Osteocyte (in vitro differentiated cells): ENCODE measurements around the gene OR2T27. TPM values are rescaled to one million over a fixed set of nuclear protein-coding genes. Genes with fewer than 3 reads are reported as not detected.
"Not testable (repeated sequence)": the region's sequence is repeated elsewhere in the genome, so short reads cannot be mapped to it uniquely, and the experiment has no call there.

Experiments used
- DNase-seq: peaks from one replicate; pipeline ENCODE4 v3.0.0; 2021; ENCODE audit warnings: mixed read lengths; ENCODE audit not compliant: unreplicated experiment; ENCODE audit errors: extremely low spot score
- H3K27ac Mint-ChIP-seq: one replicate; pipeline ENCODE4 v1.8.0; 2021; ENCODE audit warnings: mild to moderate bottlenecking, mixed read lengths; ENCODE audit not compliant: unreplicated experiment
- H3K27me3 Mint-ChIP-seq: one replicate; pipeline ENCODE4 v1.8.0; 2021; ENCODE audit warnings: mixed read lengths; ENCODE audit not compliant: unreplicated experiment
- H3K36me3 Mint-ChIP-seq: one replicate; pipeline ENCODE4 v1.8.0; 2021; ENCODE audit warnings: mixed read lengths; ENCODE audit not compliant: unreplicated experiment
- H3K4me1 Mint-ChIP-seq: one replicate; pipeline ENCODE4 v1.8.0; 2021; ENCODE audit warnings: mixed read lengths; ENCODE audit not compliant: unreplicated experiment
- H3K4me3 Mint-ChIP-seq: one replicate; pipeline ENCODE4 v1.8.0; 2021; ENCODE audit warnings: mild to moderate bottlenecking, moderate library complexity, mixed read lengths; ENCODE audit not compliant: unreplicated experiment
- H3K9me3 Mint-ChIP-seq: one replicate; pipeline ENCODE4 v1.8.0; 2021; ENCODE audit warnings: mixed read lengths; ENCODE audit not compliant: unreplicated experiment
- CTCF ChIP-seq: fragments of 200-600 bp; sonication (generic); IDR thresholded peaks from 2 replicates; pipeline ENCODE4 v1.5.0; 2021; ENCODE audit warnings: antibody characterized with exemption, mild to moderate bottlenecking, moderate library complexity
- long read RNA-seq: library from polyadenylated mRNA; unstranded; transcript quantifications from one replicate; pipeline ENCODE4 v2.0.0, GENCODE V29; 2021
- total RNA-seq: library from RNA; stranded (reverse); gene quantifications from 2 replicates; pipeline ENCODE4 v1.2.1, GENCODE V29; 2021

The OR2T27 gene
- total RNA-seq: not detected in 2 replicates
- long read RNA-seq: 0 reads

DNA sequence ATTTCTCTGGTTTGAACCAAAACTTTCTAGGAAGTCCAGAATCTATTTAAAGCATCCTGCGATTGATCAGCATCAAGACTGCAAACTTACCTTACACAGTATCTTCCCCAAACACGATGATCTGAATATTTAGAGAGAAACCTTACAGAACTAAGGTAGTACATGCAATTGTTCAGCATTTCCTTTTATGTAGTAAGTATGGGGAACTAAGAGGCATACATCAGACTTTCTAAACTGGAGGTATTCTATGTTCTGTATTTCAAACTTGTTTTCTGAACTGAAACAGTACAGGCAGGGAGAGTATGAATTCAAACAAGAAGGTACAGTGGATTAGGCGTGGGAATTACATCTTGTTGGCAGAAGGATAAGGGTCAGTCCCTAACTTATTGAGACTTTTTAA lies at the start of gene OR2T27:
OR2T27 (minus strand) TSS at position 175 of the 400 bp plus-strand sequence. CDS start 4,644 bp downstream, outside the sequence.
- H3K9me3 Mint-ChIP-seq, H3K4me1 Mint-ChIP-seq, H3K27me3 Mint-ChIP-seq, DNase-seq, H3K27ac Mint-ChIP-seq, H3K36me3 Mint-ChIP-seq, H3K4me3 Mint-ChIP-seq: not testable (repeated sequence)

DNA sequence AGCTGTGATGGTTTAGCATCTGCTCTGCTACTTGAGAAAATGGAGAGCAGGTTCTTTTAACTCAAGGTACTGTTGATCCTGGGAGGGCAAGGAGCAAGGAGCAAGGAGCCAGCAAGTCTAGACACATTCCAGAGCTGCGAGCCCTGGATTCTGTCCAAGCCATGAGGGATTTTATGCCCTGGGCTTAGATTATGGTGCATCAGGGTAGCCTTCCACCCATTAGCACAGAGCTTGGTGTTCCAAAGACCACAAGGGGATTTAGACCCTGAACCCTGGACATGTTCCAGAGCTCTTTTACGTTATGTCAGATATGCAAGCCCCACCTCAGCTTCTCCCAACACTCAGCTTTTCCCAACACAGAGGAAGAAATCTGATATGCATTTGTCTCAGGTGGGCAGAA lies 49.3 kb upstream of the OR2T27 start:
- no peaks in the 10 kb centered on the region for H3K4me1 Mint-ChIP-seq
- H3K4me3 Mint-ChIP-seq: no peak overlapping the region
- TF ChIP-seq CTCF: no peak
- H3K36me3 Mint-ChIP-seq: no peaks in the 10 kb centered on the region
- no peaks in the 10 kb centered on the region for H3K27me3 Mint-ChIP-seq
- no peak for DNase-seq
- no peak overlapping the region for H3K27ac Mint-ChIP-seq
- H3K9me3 Mint-ChIP-seq: peaks cover 33% of the 10 kb centered on the region

DNA sequence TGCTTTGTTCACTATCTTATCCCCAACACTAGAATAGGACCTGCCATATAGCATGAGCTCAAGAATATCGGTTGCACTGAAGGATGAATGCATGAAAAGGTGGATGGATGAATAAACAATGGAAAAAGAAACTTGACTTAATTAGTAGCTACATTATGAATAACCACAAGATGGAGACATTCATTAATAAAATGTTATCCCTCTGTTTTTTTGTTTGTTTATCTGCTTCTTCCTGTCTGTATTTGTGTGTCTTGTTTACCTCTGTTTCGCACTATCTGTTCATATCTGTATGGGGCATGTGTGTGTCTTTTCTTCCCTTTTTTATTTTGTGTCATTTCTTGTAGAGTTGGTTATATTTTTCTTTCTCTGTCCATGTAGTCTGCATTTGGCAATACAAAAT lies 48.3 kb upstream of the OR2T27 start:
- no peaks in the 10 kb centered on the region for H3K4me1 Mint-ChIP-seq
- no peak for DNase-seq
- H3K27ac Mint-ChIP-seq: no peak overlapping the region
- TF ChIP-seq CTCF: no peak
- H3K4me3 Mint-ChIP-seq: no peak overlapping the region
- peaks cover 36% of the 10 kb centered on the region for H3K9me3 Mint-ChIP-seq
- H3K27me3 Mint-ChIP-seq: no peaks in the 10 kb centered on the region
- no peaks in the 10 kb centered on the region for H3K36me3 Mint-ChIP-seq

GRCh38 chr1:248702714-248703113 lies 47.4 kb upstream of the OR2T27 start, which contains the start of gene OR14I1:
Gene OR14I1 (minus strand): TSS chr1:248702766.
- H3K36me3 Mint-ChIP-seq: no peaks in the 10 kb centered on the region
- H3K4me3 Mint-ChIP-seq: no peak within 1 kb of the TSS
- DNase-seq: no peak
- H3K4me1 Mint-ChIP-seq: no peaks in the 10 kb centered on the region
- no peak within 1 kb of the TSS for H3K27ac Mint-ChIP-seq
- H3K9me3 Mint-ChIP-seq: peaks cover 34% of the 10 kb centered on the region
- H3K27me3 Mint-ChIP-seq: no peaks in the 10 kb centered on the region
- no peak for TF ChIP-seq CTCF

- H3K27me3 Mint-ChIP-seq: no peaks in the 10 kb centered on the region
These were observed 43.8 kb upstream of the OR2T27 start for GRCh38 chr1:248699099-248699498.

More at GRCh38 chr1:248699099-248699498, 43.8 kb upstream of the OR2T27 start:
- Mint-ChIP-seq H3K4me1 (no peaks in the 10 kb centered on the region), H3K9me3 (peaks cover 39% of the 10 kb centered on the region), H3K27ac (no peak overlapping the region), H3K36me3 (no peaks in the 10 kb centered on the region), H3K4me3 (no peak overlapping the region)
- no peak for TF ChIP-seq CTCF
- DNase-seq: no peak
